HepG2 (cell line): ENCODE data around the gene CTSA. TPM values are rescaled to one million over a fixed set of nuclear protein-coding genes. Genes with fewer than 3 reads are reported as not detected.
A peak's percentile ranks its signal among the peaks of the same experiment; 100 is the strongest.

Source experiments
- ATF7-NPFF ChIP-seq: sonication (generic); formaldehyde crosslinking; IDR thresholded peaks from 2 replicates; pipeline ENCODE4 v1.8.1; 2023; ENCODE audit warnings: mild to moderate bottlenecking, low read depth, missing genetic modification reagents, moderate library complexity
- CENPT ChIP-seq: sonication (generic); formaldehyde crosslinking; IDR thresholded peaks from 2 replicates; pipeline ENCODE4 v1.8.0; 2022; ENCODE audit warnings: low read depth, mild to moderate bottlenecking, moderate library complexity, missing genetic modification reagents
- CREB1 ChIP-seq, 2 experiments: fragments of 450-650 bp in 1 of 2; IDR thresholded peaks; 2 replicates each; pipeline ENCODE4 v1.6.1; 2016 to 2017; ENCODE audit warnings: control low read depth in 1 of 2, mild to moderate bottlenecking in 1 of 2, missing compliant biosample characterization in 1 of 2, missing genetic modification characterization in 1 of 2
- DRAP1 ChIP-seq: IDR thresholded peaks from 2 replicates; pipeline ENCODE4 v1.6.1; 2016; ENCODE audit warnings: missing genetic modification reagents, missing compliant biosample characterization
- FOSL1 ChIP-seq: sonication (generic); formaldehyde crosslinking; IDR thresholded peaks from 2 replicates; pipeline ENCODE4 v1.9.0; 2021; ENCODE audit warnings: missing genetic modification reagents, borderline replicate concordance
- FOXC1 ChIP-seq: sonication (generic); formaldehyde crosslinking; IDR thresholded peaks from 2 replicates; pipeline ENCODE4 v1.8.0; 2022; ENCODE audit warnings: mild to moderate bottlenecking, missing genetic modification reagents, borderline replicate concordance
- HNF4A ChIP-seq: sonication (generic); formaldehyde crosslinking; IDR thresholded peaks from 2 replicates; pipeline ENCODE4 v1.4.0; 2020; ENCODE audit warnings: missing genetic modification reagents
- JUND ChIP-seq: sonication (generic); formaldehyde crosslinking; IDR thresholded peaks from 2 replicates; pipeline ENCODE4 v1.8.0; 2022; ENCODE audit warnings: mild to moderate bottlenecking, missing genetic modification reagents
- KLF12 ChIP-seq: sonication (generic); formaldehyde crosslinking; IDR thresholded peaks from 2 replicates; pipeline ENCODE4 v1.4.0; 2020; ENCODE audit warnings: missing genetic modification reagents, borderline replicate concordance
- LCORL ChIP-seq, 2 experiments: fragments of 450-650 bp in 1 of 2; sonication (generic) in 1 of 2; formaldehyde crosslinking in 1 of 2; IDR thresholded peaks; 2 replicates each; pipeline versions ENCODE4 v1.5.0 to v1.6.1; 2017 to 2020; ENCODE audit warnings: antibody characterized with exemption in 1 of 2, missing genetic modification reagents in 1 of 2
- NFYB ChIP-seq: sonication (generic); formaldehyde crosslinking; IDR thresholded peaks from 2 replicates; pipeline ENCODE4 v1.4.0; 2020; ENCODE audit warnings: missing genetic modification reagents
- NR2F2 ChIP-seq: IDR thresholded peaks from 2 replicates; pipeline ENCODE4 v1.6.1; 2012; ENCODE audit warnings: low read depth, inconsistent platforms, borderline replicate concordance
- PHF20 ChIP-seq: sonication (generic); formaldehyde crosslinking; IDR thresholded peaks from 2 replicates; pipeline ENCODE4 v1.5.0; 2020; ENCODE audit warnings: mild to moderate bottlenecking, missing genetic modification reagents
- PPARG ChIP-seq: conservative IDR thresholded peaks from 2 replicates; pipeline ENCODE4 v1.6.1; 2016; ENCODE audit warnings: missing biosample characterization, missing genetic modification reagents
- RXRB ChIP-seq: IDR thresholded peaks from 2 replicates; pipeline ENCODE4 v1.6.1; 2016; ENCODE audit warnings: borderline replicate concordance, missing genetic modification reagents, missing compliant biosample characterization
- SALL1 ChIP-seq: sonication (generic); formaldehyde crosslinking; IDR thresholded peaks from 2 replicates; pipeline ENCODE4 v1.8.0; 2022; ENCODE audit warnings: mild to moderate bottlenecking, missing genetic modification reagents
- SIX1 ChIP-seq: sonication (generic); formaldehyde crosslinking; IDR thresholded peaks from 2 replicates; pipeline ENCODE4 v1.4.0; 2020; ENCODE audit warnings: missing genetic modification reagents, borderline replicate concordance
- TBL1XR1 ChIP-seq: fragments of 150-350 bp; IDR thresholded peaks from 2 replicates; pipeline ENCODE4 v1.6.1; 2014; ENCODE audit warnings: borderline replicate concordance, low read length; ENCODE audit not compliant: partially characterized antibody
- ZC3H13 ChIP-seq: sonication (generic); formaldehyde crosslinking; IDR thresholded peaks from 2 replicates; pipeline ENCODE4 v1.8.1; 2023; ENCODE audit warnings: mild to moderate bottlenecking, missing genetic modification reagents, moderate library complexity
- ZIK1 ChIP-seq: sonication (generic); formaldehyde crosslinking; IDR thresholded peaks from 2 replicates; pipeline ENCODE4 v1.5.0; 2020; ENCODE audit warnings: mild to moderate bottlenecking, low read depth, missing genetic modification reagents, borderline replicate concordance
- ZNF556 ChIP-seq: sonication (generic); formaldehyde crosslinking; IDR thresholded peaks from 2 replicates; pipeline ENCODE4 v1.4.0; 2020; ENCODE audit warnings: mild to moderate bottlenecking, missing genetic modification reagents, borderline replicate concordance
- ZNF691 ChIP-seq: sonication (generic); formaldehyde crosslinking; IDR thresholded peaks from 2 replicates; pipeline ENCODE4 v1.4.0; 2020; ENCODE audit warnings: missing genetic modification reagents, low read depth, mild to moderate bottlenecking, borderline replicate concordance
- polyA plus RNA-seq, 8 experiments: library from polyadenylated mRNA; depleted of rRNA in 3 of 8; stranded (reverse) in 7 of 8; unstranded in 1 of 8; fragments of >200 nt; fragmentation: Illumina TruSeq in 4 of 8; extraction: Trizol in 4 of 8; gene quantifications; 2 replicates each; pipeline versions ENCODE4 v1.2.1 to v1.2.3, GENCODE V29; 2011 to 2016; ENCODE audit warnings: low read depth in 4 of 8, missing spikeins in 1 of 8, mixed read lengths in 1 of 8; ENCODE audit not compliant: insufficient read depth in 1 of 8
- total RNA-seq, 5 experiments: library from RNA; depleted of rRNA; stranded (reverse); fragments of >200 nt; fragmentation: Illumina TruSeq; extraction: Trizol; gene quantifications; 2 replicates each; pipeline ENCODE4 v1.2.3, GENCODE V29; 2016; ENCODE audit warnings: low read depth in 1 of 5
- TF ChIP-seq, protein P1 (sequence below): sonication (generic); formaldehyde crosslinking; IDR thresholded peaks from 2 replicates; pipeline ENCODE4 v1.5.0; 2020; ENCODE audit warnings: mild to moderate bottlenecking, missing genetic modification reagents
- TF ChIP-seq, protein P2 (sequence below): sonication (generic); formaldehyde crosslinking; IDR thresholded peaks from 2 replicates; pipeline ENCODE4 v1.5.0; 2020; ENCODE audit warnings: missing genetic modification reagents

Gene CTSA
- total and polyA plus RNA-seq, 2 of the 13 experiments (the other 11 are each of a cell fraction or from before 2014, with no cell fraction given): 202 to 231 TPM

DNA sequence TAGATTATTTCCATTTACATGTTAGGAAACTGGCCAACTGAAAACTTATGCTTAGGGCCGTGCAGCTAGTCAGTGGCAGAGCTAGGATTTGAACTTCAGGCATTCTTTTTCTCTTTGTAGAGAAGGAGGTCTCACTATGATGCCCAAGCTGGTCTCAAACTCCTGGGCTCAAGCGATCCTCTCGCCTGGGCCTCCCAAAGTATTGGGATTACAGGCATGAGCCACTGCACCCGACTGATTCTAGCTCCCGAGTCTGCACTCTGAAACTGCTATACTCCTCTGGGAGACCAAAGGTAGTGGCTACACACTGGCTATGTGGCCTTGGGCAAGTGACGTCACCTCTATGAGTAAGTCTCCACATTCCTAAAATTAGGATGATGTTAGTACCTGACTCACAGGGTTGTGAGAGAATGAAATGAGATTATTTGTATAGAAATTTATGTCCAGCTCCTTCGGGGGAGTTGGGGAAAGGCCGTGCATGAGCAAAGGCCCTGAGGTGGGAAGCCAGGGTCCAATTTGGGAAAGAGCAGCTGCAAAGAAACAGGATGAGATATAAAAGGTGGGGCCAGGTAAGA, 14.5 kb downstream of the CTSA start (continued):
- peak; percentile 36; the same call in 1 of the 2 replicates for TF ChIP-seq RXRB (CRISPR knock-in tag)
- no peak for TF ChIP-seq KLF12 (CRISPR knock-in tag)
- TF ChIP-seq DRAP1 (CRISPR knock-in tag): 0 out of 2 replicates have a peak, but pooled peaks have one; percentile 26
- no peak for TF ChIP-seq PHF20 (CRISPR knock-in tag)
- 0 out of 2 replicates have a peak, but pooled peaks have one; percentile 9 for TF ChIP-seq SALL1
- no peak for TF ChIP-seq CENPT
- no peak for TF ChIP-seq ZIK1 (CRISPR knock-in tag)
- TF ChIP-seq NFYB (CRISPR knock-in tag): no peak
- TF ChIP-seq ATF7-NPFF (CRISPR knock-in tag): no peak
- TF ChIP-seq, protein P1, sequence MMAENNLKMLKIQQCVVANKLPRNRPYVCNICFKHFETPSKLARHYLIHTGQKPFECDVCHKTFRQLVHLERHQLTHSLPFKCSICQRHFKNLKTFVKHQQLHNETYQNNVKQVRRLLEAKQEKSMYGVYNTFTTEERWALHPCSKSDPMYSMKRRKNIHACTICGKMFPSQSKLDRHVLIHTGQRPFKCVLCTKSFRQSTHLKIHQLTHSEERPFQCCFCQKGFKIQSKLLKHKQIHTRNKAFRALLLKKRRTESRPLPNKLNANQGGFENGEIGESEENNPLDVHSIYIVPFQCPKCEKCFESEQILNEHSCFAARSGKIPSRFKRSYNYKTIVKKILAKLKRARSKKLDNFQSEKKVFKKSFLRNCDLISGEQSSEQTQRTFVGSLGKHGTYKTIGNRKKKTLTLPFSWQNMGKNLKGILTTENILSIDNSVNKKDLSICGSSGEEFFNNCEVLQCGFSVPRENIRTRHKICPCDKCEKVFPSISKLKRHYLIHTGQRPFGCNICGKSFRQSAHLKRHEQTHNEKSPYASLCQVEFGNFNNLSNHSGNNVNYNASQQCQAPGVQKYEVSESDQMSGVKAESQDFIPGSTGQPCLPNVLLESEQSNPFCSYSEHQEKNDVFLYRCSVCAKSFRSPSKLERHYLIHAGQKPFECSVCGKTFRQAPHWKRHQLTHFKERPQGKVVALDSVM (CRISPR knock-in tag): peak; percentile 76
- no peak for TF ChIP-seq SIX1
- peak; percentile 24 for TF ChIP-seq TBL1XR1
- TF ChIP-seq PPARG: no peak
- TF ChIP-seq JUND (CRISPR knock-in tag): peak; percentile 59; the same call in 1 of the 2 replicates
- no peak for TF ChIP-seq ZC3H13
- no peak for TF ChIP-seq FOXC1
- no peak for TF ChIP-seq ZNF691 (CRISPR knock-in tag)
- TF ChIP-seq ZNF556 (CRISPR knock-in tag): no peak
- TF ChIP-seq CREB1 (IDR thresholded peaks at IDR 0.05): peak; percentile 99
- TF ChIP-seq CREB1 (CRISPR knock-in tag; IDR thresholded peaks at IDR 0.05): peak; percentile 91
- 0 out of 2 replicates have a peak, but pooled peaks have one; percentile 23 for TF ChIP-seq FOSL1 (CRISPR knock-in tag)
- TF ChIP-seq, protein P2, sequence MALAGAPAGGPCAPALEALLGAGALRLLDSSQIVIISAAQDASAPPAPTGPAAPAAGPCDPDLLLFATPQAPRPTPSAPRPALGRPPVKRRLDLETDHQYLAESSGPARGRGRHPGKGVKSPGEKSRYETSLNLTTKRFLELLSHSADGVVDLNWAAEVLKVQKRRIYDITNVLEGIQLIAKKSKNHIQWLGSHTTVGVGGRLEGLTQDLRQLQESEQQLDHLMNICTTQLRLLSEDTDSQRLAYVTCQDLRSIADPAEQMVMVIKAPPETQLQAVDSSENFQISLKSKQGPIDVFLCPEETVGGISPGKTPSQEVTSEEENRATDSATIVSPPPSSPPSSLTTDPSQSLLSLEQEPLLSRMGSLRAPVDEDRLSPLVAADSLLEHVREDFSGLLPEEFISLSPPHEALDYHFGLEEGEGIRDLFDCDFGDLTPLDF: no peak
- TF ChIP-seq HNF4A (CRISPR knock-in tag): 0 out of 2 replicates have a peak, but pooled peaks have one; percentile 11
- TF ChIP-seq NR2F2: no peak
- peak; percentile 67; the same call in 1 of the 2 replicates for TF ChIP-seq LCORL (IDR thresholded peaks at IDR 0.05)
- peak; percentile 80 for TF ChIP-seq LCORL (CRISPR knock-in tag; IDR thresholded peaks at IDR 0.05)
